GM18526 (cell line): Measurements from ENCODE around the gene SPTLC1.

ENCODE experiments used
- POLR2A ChIP-seq: IDR thresholded peaks from 3 replicates; pipeline ENCODE4 v1.6.1; 2011; ENCODE audit not compliant: insufficient read length; ENCODE audit errors: extremely low read depth

SPTLC1 gene

GRCh38 chr9:92043002-92043401 is 72.2 kb downstream of the SPTLC1 start:
- TF ChIP-seq POLR2A: no peak

GRCh38 chr9:92042260-92042659 is 73.0 kb downstream of the SPTLC1 start:
- TF ChIP-seq POLR2A: no peak

GRCh38 chr9:92036756-92037155 is 78.5 kb downstream of the SPTLC1 start:
- TF ChIP-seq POLR2A: no peak

- TF ChIP-seq POLR2A: no peak
Observed at GRCh38 chr9:92036411-92036746, 78.8 kb downstream of the SPTLC1 start.

- TF ChIP-seq POLR2A: no peak
Observed at GRCh38 chr9:92035687-92036410, 79.4 kb downstream of the SPTLC1 start.

- TF ChIP-seq POLR2A: no peak
Observed at GRCh38 chr9:92035146-92035545, 80.1 kb downstream of the SPTLC1 start.

GRCh38 chr9:92033991-92034390 is 81.2 kb downstream of the SPTLC1 start:
- TF ChIP-seq POLR2A: no peak

GRCh38 chr9:92033307-92033706 is 81.9 kb downstream of the SPTLC1 start:
- TF ChIP-seq POLR2A: no peak

GRCh38 chr9:92032891-92033290 is 82.3 kb downstream of the SPTLC1 start:
- no peak for TF ChIP-seq POLR2A

GRCh38 chr9:92030367-92030766 is 84.8 kb downstream of the SPTLC1 start:
- no peak for TF ChIP-seq POLR2A

- TF ChIP-seq POLR2A: no peak
Observed at GRCh38 chr9:92029553-92029952, 85.7 kb downstream of the SPTLC1 start.

GRCh38 chr9:92026206-92027002 is 88.8 kb downstream of the SPTLC1 start:
- no peak for TF ChIP-seq POLR2A

- no peak for TF ChIP-seq POLR2A
Observed at GRCh38 chr9:92019658-92020057, 95.6 kb downstream of the SPTLC1 start.

- no peak for TF ChIP-seq POLR2A
Observed at GRCh38 chr9:92010705-92011536, 104.3 kb downstream of the SPTLC1 start.

- TF ChIP-seq POLR2A: no peak
Observed at GRCh38 chr9:92008041-92008440, 107.2 kb downstream of the SPTLC1 start.

GRCh38 chr9:92004045-92004392 is 111.2 kb downstream of the SPTLC1 start:
- no peak for TF ChIP-seq POLR2A

- no peak for TF ChIP-seq POLR2A
Observed at GRCh38 chr9:92003308-92004044, 111.7 kb downstream of the SPTLC1 start.
